NCI-H1417 (cell line): Measurements from ENCODE around the gene FAM181B.

ENCODE experiments used
- DNase-seq, 3 experiments: peaks; one replicate each; lab custom pipeline; 2025; lab: John Stamatoyannopoulos, UW

FAM181B gene

DNA sequence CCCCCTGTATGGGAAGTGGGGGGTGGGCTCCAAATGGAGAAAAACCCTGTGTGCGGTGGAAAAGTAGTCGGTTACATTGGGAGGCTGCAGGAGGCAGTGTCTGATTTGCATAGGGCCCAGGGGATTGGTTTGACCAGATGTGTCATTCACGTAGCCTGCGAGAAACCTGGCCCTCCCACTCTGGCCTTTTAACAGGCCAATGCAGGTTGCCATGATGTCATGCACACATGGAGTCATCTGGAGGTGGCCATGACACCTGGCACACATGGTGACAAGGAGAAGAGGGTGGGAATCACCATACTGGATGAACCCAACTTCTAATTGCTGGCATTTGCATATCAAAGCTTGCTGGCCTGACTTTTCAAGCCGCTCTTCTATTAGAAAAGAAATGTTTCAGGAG lies 50.6 kb downstream of the FAM181B start:
- no peak for DNase-seq

DNA sequence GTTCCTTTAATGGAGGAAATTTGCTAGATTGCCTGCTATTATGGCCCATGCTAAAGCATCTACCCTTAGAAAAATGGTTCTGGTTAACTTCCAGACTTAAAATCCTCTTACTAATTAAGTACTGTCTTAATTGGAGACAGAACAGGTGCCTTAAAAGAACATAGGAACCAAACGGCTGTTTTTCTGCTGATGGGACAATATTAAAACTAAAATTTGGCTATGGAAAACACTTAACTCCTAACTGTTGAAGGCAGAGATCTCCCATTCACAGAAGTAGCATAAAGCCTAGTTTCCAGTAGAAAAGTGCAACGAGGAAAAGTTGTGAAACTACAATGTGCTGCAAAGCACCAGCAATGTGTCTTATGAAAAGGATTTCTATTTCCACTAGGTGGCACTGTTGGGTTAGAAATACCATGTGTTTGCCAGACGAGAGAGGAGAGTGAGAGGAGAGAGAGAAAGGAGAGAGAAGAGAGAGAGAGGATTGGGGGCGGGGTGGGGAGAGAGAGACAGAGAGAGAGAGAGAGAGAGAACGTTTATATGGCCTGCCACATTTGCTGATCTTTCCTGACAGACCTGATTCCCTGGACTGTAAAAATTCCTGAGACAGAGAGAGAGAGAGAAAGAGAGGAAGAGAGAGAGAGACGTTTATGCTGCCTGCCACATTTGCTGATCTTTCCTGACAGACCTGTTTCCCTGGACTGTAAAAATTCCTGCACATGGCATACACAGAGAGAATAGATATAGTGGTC lies 51.5 kb downstream of the FAM181B start:
- peak in 2 of 3 experiments; percentile 21 to 59 for DNase-seq

DNA sequence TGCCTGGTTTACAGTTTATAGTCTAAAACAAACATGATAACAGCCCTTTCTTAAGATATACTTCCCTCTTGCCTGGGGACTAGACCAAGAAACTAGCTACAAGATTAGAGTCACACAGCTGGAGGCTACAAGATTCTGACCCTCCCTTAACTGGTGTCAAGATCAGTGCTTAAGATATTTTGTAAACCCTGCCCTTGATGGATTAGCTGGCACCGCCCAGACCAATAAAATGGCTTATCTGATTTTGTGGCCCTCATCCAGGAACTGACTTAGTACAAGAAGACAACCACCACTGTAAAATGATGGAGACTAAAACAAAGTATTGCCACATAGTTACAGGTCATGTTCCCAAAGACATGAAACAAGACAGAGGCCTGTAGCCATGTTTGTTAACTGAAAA lies 53.4 kb downstream of the FAM181B start:
- DNase-seq: no peak
